TTC549 (cell line): Measurements from ENCODE around the gene TFAP2B.
A peak's percentile ranks its signal among the peaks of the same experiment; 100 is the strongest.

Experiments used
- FAIRE-seq: peaks from 2 replicates; lab custom pipeline; 2012; peaks lifted over from hg19 to GRCh38; lab: Jason Lieb, UNC

TFAP2B gene

DNA sequence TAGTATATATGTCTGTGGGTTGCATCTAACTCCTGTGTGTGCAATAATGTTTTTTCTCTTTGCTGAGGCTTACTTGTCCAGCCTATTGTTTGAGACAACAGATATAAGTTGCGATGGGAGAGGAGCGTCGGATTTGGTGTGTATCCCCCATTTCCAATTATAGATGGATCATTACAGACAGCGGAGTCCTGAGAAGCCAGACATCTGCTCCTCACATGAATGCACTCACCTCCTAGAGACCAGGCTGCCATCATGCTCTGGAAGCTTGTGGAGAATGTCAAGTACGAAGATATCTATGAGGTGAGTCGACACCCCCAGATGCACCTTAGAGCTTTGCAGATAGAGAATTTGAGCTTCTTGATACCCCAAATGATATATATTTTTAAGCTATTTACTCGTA, at the start of gene TFAP2B:
Gene TFAP2B (plus strand): TSS at position 199 of the 400 bp plus-strand sequence. CDS start 21 bp downstream, at position 220.
- FAIRE-seq = no peak

- FAIRE-seq = no peak
Observed at GRCh38 chr6:50778696-50779095, 40.0 kb upstream of the TFAP2B start.

GRCh38 chr6:50780382-50780781, 38.3 kb upstream of the TFAP2B start:
- no peak for FAIRE-seq

- no peak for FAIRE-seq
Observed at GRCh38 chr6:50785921-50786320, 32.8 kb upstream of the TFAP2B start.

DNA sequence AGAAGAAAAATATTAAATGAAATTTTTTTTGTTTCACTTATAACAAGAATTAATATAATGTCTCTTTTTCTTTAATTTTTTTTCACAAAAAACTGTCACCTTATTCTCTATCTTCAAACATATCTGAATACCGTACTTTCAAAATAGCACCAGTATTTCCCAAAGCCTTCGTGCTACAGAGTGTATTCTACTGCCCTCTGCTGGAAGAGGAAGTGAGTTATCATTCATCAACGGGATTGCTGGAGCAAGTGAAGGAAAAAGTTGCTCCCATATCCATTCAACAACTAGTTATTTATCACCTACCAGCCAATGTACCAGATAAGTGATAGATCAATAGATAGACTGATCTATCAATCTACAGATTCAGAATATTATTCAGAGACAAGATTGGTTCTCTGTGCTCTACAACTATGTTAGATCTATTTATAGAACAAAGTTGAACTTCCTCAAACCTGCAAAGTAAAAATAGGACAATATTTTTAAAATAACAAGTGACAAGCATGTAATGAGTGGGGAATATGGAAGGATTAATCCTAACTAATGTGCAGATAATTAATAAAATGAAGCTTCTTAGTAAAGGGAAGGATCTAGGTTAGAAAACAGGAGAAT, 26.7 kb upstream of the TFAP2B start:
- FAIRE-seq = peak; percentile 53

DNA sequence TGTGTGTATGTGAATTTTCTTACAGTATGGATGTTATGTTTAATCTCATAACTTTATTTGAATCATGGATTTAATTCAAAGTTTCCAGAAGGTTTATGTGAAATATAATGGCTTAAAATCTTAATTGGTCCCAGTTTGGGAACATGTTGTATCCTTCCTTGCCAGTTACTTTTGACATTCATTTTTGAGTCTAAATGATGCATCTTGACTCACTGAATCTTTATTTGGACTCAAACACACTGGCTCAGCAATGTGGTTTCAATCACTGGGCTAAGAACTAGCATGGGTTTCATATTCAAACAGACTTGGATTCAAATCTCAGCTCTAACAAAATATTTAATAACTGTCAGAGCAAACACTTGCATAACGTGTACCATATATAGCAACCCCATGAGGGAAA, 25.9 kb upstream of the TFAP2B start:
- no peak for FAIRE-seq

GRCh38 chr6:50795574-50795973, 23.1 kb upstream of the TFAP2B start:
- FAIRE-seq = no peak

DNA sequence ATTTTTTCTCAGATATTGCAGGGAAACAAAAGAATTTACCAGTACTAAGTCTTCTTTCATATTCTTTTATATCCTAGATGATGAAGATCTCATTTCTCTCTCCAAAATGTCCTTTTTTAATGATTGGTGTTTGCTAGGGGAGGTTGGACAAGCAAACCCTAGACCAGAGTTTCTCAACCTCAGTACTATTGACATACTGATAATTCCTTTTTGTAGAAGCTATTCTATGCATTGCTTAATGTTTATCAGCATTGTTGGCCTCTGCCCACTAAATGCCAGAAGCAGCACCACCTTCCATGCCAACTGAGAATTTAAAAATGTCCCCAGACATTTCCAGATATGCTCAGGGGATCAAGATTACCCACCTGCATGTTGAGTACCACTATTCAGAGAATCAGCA, 14.4 kb upstream of the TFAP2B start:
- no peak for FAIRE-seq

- no peak for FAIRE-seq
Observed at GRCh38 chr6:50807035-50807434, 11.6 kb upstream of the TFAP2B start.

- no peak for FAIRE-seq
Observed at GRCh38 chr6:50815436-50816114, 3.1 kb upstream of the TFAP2B start.

GRCh38 chr6:50816115-50816675, 2.5 kb upstream of the TFAP2B start:
- FAIRE-seq = peak; percentile 80

DNA sequence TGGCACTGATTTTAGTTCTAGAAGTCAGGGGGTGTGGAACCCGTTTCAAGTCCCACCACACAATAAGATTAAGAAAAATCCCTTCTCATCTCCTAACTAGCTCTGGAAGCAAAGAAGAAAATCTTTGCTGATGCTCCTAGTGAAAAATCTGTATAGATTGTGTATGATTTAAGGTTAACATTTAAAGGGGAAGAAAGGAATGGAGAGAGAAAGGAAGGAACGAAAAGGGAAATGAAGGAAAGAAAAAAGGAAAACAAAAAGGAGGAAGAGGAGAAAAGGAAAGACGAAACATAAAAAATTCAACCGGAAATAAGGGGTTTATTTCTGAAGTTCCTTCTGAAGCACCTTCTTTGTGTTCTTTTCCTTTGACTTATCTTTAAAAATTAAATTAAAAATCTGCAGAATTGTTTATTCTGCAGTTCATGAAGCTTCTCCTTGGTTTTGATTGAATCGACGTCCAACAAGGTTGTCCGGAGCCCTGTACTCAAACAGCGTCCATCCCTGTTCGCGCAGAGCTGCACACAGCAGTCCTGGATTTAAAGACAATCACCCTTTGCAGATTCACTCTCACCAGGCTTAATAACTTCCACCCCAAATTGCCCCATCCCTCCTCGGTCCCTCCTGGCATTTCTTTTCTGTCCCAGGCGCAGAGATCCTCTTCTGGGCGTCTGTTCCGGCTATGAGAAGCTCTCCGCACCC, 1.6 kb upstream of the TFAP2B start:
- no peak for FAIRE-seq

- FAIRE-seq = no peak
Observed at GRCh38 chr6:50817646-50817950, 1.1 kb upstream of the TFAP2B start.

DNA sequence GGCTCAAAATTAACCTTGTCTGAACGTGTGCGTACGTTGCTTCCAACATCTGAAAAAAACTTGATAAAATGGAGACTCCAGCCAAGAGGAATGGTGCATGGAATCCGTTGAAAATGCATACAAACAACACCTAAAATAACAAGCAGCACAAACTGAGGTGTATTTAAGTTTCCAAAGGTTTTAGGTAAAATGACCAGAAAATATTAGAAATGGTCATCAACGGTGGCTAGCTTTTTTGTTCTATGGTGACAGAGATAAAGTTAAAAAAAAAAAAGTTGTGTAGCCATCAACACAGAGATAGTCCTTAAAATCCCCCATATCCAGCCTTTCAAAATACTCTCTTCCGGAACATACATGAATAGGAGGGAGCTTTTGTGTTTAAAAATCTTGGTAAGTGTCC, 651 bp upstream of the TFAP2B start:
- no peak for FAIRE-seq

DNA sequence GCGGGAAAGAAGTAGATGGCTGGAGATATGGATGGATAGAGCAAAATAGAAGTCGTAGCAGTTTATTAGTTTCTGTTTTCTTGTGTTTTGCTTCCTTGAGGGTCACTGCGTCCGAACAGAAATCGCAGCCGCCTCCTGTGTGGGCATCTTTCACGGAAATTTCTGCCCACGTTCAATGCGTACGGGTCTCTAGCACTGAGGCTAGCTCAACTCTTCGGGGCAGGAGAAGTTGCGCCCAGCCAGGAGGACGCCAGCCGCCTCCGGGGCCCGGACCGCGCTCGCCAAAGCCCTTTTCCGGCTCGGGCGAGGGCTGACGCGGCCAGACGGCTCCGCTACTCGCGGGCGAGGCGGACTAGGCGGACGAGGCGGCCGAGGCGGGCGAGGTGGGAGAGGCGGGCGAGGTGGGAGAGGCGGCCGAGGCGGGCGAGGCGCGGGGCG, 814 bp downstream of the TFAP2B start:
- no peak for FAIRE-seq

GRCh38 chr6:50819904-50820868, 1.5 kb downstream of the TFAP2B start:
- FAIRE-seq = no peak

GRCh38 chr6:50820869-50821264, 2.2 kb downstream of the TFAP2B start:
- no peak for FAIRE-seq

- FAIRE-seq = no peak
Observed at GRCh38 chr6:50821441-50822077, 2.9 kb downstream of the TFAP2B start.

DNA sequence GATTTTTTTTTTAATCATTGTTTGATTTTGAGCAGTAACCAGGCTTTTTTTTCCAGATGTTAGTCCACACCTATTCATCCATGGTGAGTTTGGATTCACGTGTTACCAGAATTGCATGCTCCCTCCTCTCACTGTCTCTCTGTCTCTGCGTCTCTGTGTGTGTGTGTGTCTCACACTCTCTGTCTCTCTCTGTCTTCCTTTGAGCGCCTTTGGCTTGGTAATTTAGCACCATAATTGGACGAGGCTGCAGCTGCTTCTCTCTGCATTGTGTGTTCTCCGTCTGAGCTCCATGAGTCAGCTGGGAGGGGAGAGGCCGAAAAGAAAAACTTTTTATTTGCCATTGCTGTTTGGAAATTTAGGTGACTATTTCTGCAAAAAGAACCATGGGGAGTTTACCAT, 3.4 kb downstream of the TFAP2B start:
- FAIRE-seq = no peak

GRCh38 chr6:50823094-50823920, 4.6 kb downstream of the TFAP2B start:
- FAIRE-seq = no peak

- FAIRE-seq = no peak
Observed at GRCh38 chr6:50824552-50824951, 5.9 kb downstream of the TFAP2B start.
